ENCODE data around the gene CFAP97. TPM values are rescaled to one million over a fixed set of nuclear protein-coding genes. Genes with fewer than 3 reads are reported as not detected.

The CFAP97 gene
- total and polyA plus RNA-seq, 9 donors: 14.1 to 57.6 (median 38.2) TPM

GRCh38 chr4:185215261-185215660 lies 11.5 kb upstream of the CFAP97 start:
- no peak for DNase-seq
- Histone ChIP-seq H3K36me3 (no peaks in the 10 kb centered on the region), H3K4me3 (no peak overlapping the region), H3K27me3 (no peaks in the 10 kb centered on the region), H3K4me1 (ENCODE audit: insufficient read depth) (peaks cover 5% of the 10 kb centered on the region), H3K9me3 (no peaks in the 10 kb centered on the region), H3K27ac (no peak overlapping the region)
- TF ChIP-seq CTCF (IDR thresholded peaks at IDR 0.05) (no peak), POLR2A (IDR thresholded peaks at IDR 0.05) (no peak), EP300 (IDR thresholded peaks at IDR 0.05) (no peak)
- intact Hi-C loops (cut with DNase I): loop anchor here in 1 of 4 donors (10.0 kb wide), 1 partner anchor 180 kb away; the partner anchor contains the start of genes ANKRD37 and LRP2BP
- WGBS, 3 donors: 5 to 15% (median 8%) methylated on average over 2 of the region's 2 CpGs

GRCh38 chr4:185213877-185214276 lies 10.1 kb upstream of the CFAP97 start:
- intact Hi-C loops (cut with DNase I): loop anchor here in 1 of 4 donors (10.0 kb wide), 1 partner anchor 181 kb away; the partner anchor contains the start of genes ANKRD37 and LRP2BP
- H3K36me3 ChIP-seq: no peaks in the 10 kb centered on the region
- H3K4me3 ChIP-seq: no peak overlapping the region
- H3K9me3 ChIP-seq: no peaks in the 10 kb centered on the region
- DNase-seq: no peak
- TF ChIP-seq EP300 (IDR thresholded peaks at IDR 0.05) (no peak), POLR2A (IDR thresholded peaks at IDR 0.05) (no peak), CTCF (IDR thresholded peaks at IDR 0.05) (no peak)
- H3K27me3 ChIP-seq: no peaks in the 10 kb centered on the region
- no peak overlapping the region for H3K27ac ChIP-seq
- H3K4me1 ChIP-seq (ENCODE audit: insufficient read depth): peaks cover 5% of the 10 kb centered on the region
- WGBS, 3 donors: 95 to 98% (median 95%) methylated on average over 4 of the region's 4 CpGs

- intact Hi-C loops (cut with DNase I): loop anchor here in 1 of 4 donors (10.0 kb wide), 1 partner anchor 182 kb away; the partner anchor contains the start of genes ANKRD37 and LRP2BP
- Histone ChIP-seq H3K9me3 (no peaks in the 10 kb centered on the region), H3K27me3 (no peaks in the 10 kb centered on the region), H3K4me3 (no peak overlapping the region), H3K4me1 (ENCODE audit: insufficient read depth) (peaks cover 5% of the 10 kb centered on the region), H3K36me3 (no peaks in the 10 kb centered on the region), H3K27ac (no peak overlapping the region)
- TF ChIP-seq EP300 (IDR thresholded peaks at IDR 0.05) (no peak), POLR2A (IDR thresholded peaks at IDR 0.05) (no peak), CTCF (IDR thresholded peaks at IDR 0.05) (no peak)
- WGBS, 3 donors: 76 to 90% (median 90%) methylated on average over 4 of the region's 4 CpGs
- DNase-seq: no peak
These were observed 8.8 kb upstream of the CFAP97 start for GRCh38 chr4:185212581-185212980.

GRCh38 chr4:185211641-185212040 lies 7.8 kb upstream of the CFAP97 start:
- no peak for DNase-seq
- no peaks in the 10 kb centered on the region for H3K9me3 ChIP-seq
- TF ChIP-seq CTCF (IDR thresholded peaks at IDR 0.05): no peak
- TF ChIP-seq POLR2A (IDR thresholded peaks at IDR 0.05): no peak
- TF ChIP-seq EP300 (IDR thresholded peaks at IDR 0.05): no peak
- intact Hi-C loops (cut with DNase I): loop anchor here in 1 of 4 donors (10.0 kb wide), 1 partner anchor 183 kb away; the partner anchor contains the start of genes ANKRD37 and LRP2BP
- H3K4me3 ChIP-seq: no peak overlapping the region
- no peak overlapping the region for H3K27ac ChIP-seq
- no peaks in the 10 kb centered on the region for H3K27me3 ChIP-seq
- 71 to 82% (median 80%) methylated on average over 2 of the region's 2 CpGs for WGBS, 3 donors
- H3K36me3 ChIP-seq: no peaks in the 10 kb centered on the region
- peaks cover 1% of the 10 kb centered on the region for H3K4me1 ChIP-seq (ENCODE audit: insufficient read depth)

Measured in ovary (tissue), 9 donors.